ENCODE measurements around the gene TJP3. TPM values are rescaled to one million over a fixed set of nuclear protein-coding genes. Genes with fewer than 3 reads are reported as not detected.
"Not testable (repeated sequence)": the region's sequence is repeated elsewhere in the genome, so short reads cannot be mapped to it uniquely, and the experiment has no call there.

Gene TJP3
- 0.46 TPM for polyA plus RNA-seq (ENCODE audit: insufficient read length)

GRCh38 chr19:3708207-3708931, at the start of gene TJP3:
TJP3 (plus strand) TSS chr19:3708384; CDS start chr19:3728433, 20,049 bp downstream.
- no peak for DNase-seq (ENCODE audit: low read depth)

GRCh38 chr19:3658870-3659745, 49.1 kb upstream of the TJP3 start:
- DNase-seq (ENCODE audit: low read depth) = no peak

- no peak for DNase-seq (ENCODE audit: low read depth)
Observed at GRCh38 chr19:3659746-3660112, 48.5 kb upstream of the TJP3 start.

GRCh38 chr19:3660493-3661219, 47.5 kb upstream of the TJP3 start:
- no peak for DNase-seq (ENCODE audit: low read depth)

- no peak for DNase-seq (ENCODE audit: low read depth)
Observed at GRCh38 chr19:3661284-3662238, 46.6 kb upstream of the TJP3 start.

- DNase-seq (ENCODE audit: low read depth) = no peak
Observed at GRCh38 chr19:3663838-3664237, 44.3 kb upstream of the TJP3 start.

- no peak for DNase-seq (ENCODE audit: low read depth)
Observed at GRCh38 chr19:3664879-3665642, 43.1 kb upstream of the TJP3 start.

- no peak for DNase-seq (ENCODE audit: low read depth)
Observed at GRCh38 chr19:3665681-3666544, 42.3 kb upstream of the TJP3 start.

- DNase-seq (ENCODE audit: low read depth) = not testable (repeated sequence)
Observed at GRCh38 chr19:3666545-3666856, 41.7 kb upstream of the TJP3 start.

GRCh38 chr19:3667037-3667638, 41.0 kb upstream of the TJP3 start:
- DNase-seq (ENCODE audit: low read depth) = no peak

- DNase-seq (ENCODE audit: low read depth) = no peak
Observed at GRCh38 chr19:3667766-3668165, 40.4 kb upstream of the TJP3 start.

- no peak for DNase-seq (ENCODE audit: low read depth)
Observed at GRCh38 chr19:3668331-3669081, 39.7 kb upstream of the TJP3 start.

- DNase-seq (ENCODE audit: low read depth) = no peak
Observed at GRCh38 chr19:3669082-3669946, 38.9 kb upstream of the TJP3 start.

GRCh38 chr19:3669947-3670795, 38.0 kb upstream of the TJP3 start:
- peak; percentile 67 for DNase-seq (ENCODE audit: low read depth)

- DNase-seq (ENCODE audit: low read depth) = no peak
Observed at GRCh38 chr19:3670796-3671679, 37.1 kb upstream of the TJP3 start.

Measured in forelimb muscle (tissue), 1 donor.